Measurements from ENCODE around the gene PCDHGB5.

DNA sequence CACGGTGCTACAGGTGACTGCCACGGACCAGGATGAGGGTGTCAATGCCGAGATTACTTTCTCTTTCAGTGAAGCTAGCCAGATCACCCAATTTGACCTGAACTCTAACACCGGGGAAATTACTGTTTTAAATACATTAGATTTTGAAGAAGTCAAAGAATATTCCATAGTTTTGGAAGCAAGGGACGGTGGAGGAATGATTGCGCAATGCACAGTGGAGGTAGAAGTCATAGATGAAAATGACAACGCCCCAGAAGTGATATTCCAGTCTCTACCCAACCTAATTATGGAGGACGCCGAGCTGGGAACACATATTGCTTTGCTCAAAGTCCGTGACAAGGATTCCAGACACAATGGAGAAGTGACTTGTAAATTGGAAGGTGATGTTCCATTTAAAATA, 9.1 kb upstream of the PCDHGB5 start:
- TF ChIP-seq FOXJ3 (CRISPR knock-in tag; IDR thresholded peaks at IDR 0.05) (no peak), NFIC (IDR thresholded peaks at IDR 0.05; ENCODE audit: borderline replicate concordance) (no peak), EZH2phosphoT487 (IDR thresholded peaks at IDR 0.05; ENCODE audit: borderline replicate concordance, low read depth) (no peak)

Measured in SK-N-SH (cell line).